SJCRH30 (cell line): ENCODE data around the gene POLE4. TPM values are rescaled to one million over a fixed set of nuclear protein-coding genes. Genes with fewer than 3 reads are reported as not detected.
A peak's percentile ranks its signal among the peaks of the same experiment; 100 is the strongest.

Source experiments
- DNase-seq, 2 experiments: peaks; one replicate each; pipeline ENCODE4 v3.0.0-alpha.2; 2015 to 2020
- H3K27ac ChIP-seq: fragments of 250-450 bp; sonication (Bioruptor Pico); 2 replicates; pipeline ENCODE4 v1.5.1; 2020; ENCODE audit warnings: mild to moderate bottlenecking, moderate library complexity
- H3K27me3 ChIP-seq: fragments of 250-450 bp; sonication (Bioruptor Pico); 2 replicates; pipeline ENCODE4 v1.5.1; 2020; ENCODE audit warnings: mild to moderate bottlenecking, moderate library complexity
- H3K36me3 ChIP-seq: fragments of 250-450 bp; sonication (Bioruptor Pico); 2 replicates; pipeline ENCODE4 v1.5.1; 2020; ENCODE audit warnings: mild to moderate bottlenecking, moderate library complexity
- H3K4me1 ChIP-seq: fragments of 250-450 bp; sonication (Bioruptor Pico); 2 replicates; pipeline ENCODE4 v1.5.1; 2020; ENCODE audit warnings: mild to moderate bottlenecking, moderate library complexity
- H3K4me3 ChIP-seq: fragments of 250-450 bp; sonication (Bioruptor Pico); 2 replicates; pipeline ENCODE4 v1.5.1; 2020; ENCODE audit warnings: mild to moderate bottlenecking, moderate library complexity
- H3K9me3 ChIP-seq: fragments of 250-450 bp; sonication (Bioruptor Pico); replicated peaks from 2 replicates; pipeline ENCODE4 v1.5.1; 2020; ENCODE audit warnings: mild to moderate bottlenecking, moderate library complexity
- total RNA-seq: library from RNA; depleted of rRNA; stranded (reverse); fragments of >200 nt; shearing (Covaris generic); gene quantifications from 2 replicates; pipeline ENCODE4 v1.2.3, GENCODE V29; 2014; rRNA removed

The POLE4 gene
- total RNA-seq = 67.0 and 74.5 TPM in 2 replicates

- H3K4me3 ChIP-seq = peak within 1 kb of the TSS; percentile 80
- DNase-seq = peak; percentile 90 to 92
- peak within 1 kb of the TSS; percentile 88 for H3K27ac ChIP-seq
- H3K4me1 ChIP-seq = no peaks in the 10 kb centered on the region
- peaks cover 11% of the 10 kb centered on the region for H3K36me3 ChIP-seq
- no peaks in the 10 kb centered on the region; the same call in 1 of the 2 replicates for H3K9me3 ChIP-seq
- no peaks in the 10 kb centered on the region for H3K27me3 ChIP-seq
These were observed at the start of gene POLE4 for GRCh38 chr2:74958274-74959105. Gene POLE4, plus strand, starts transcription at chr2:74958643. Its CDS starts 37 bp downstream, at chr2:74958680.

GRCh38 chr2:74908748-74909444 lies 49.5 kb upstream of the POLE4 start:
- Histone ChIP-seq H3K4me3 (no peak overlapping the region), H3K27me3 (no peaks in the 10 kb centered on the region), H3K4me1 (no peaks in the 10 kb centered on the region), H3K27ac (no peak overlapping the region), H3K36me3 (no peaks in the 10 kb centered on the region), H3K9me3 (no peaks in the 10 kb centered on the region)
- DNase-seq = no peak

- no peak for DNase-seq
These were observed 48.2 kb upstream of the POLE4 start for GRCh38 chr2:74910245-74910644.

GRCh38 chr2:74911061-74911460 lies 47.4 kb upstream of the POLE4 start:
- Histone ChIP-seq H3K27me3 (no peaks in the 10 kb centered on the region), H3K36me3 (no peaks in the 10 kb centered on the region), H3K9me3 (no peaks in the 10 kb centered on the region), H3K27ac (no peak overlapping the region), H3K4me1 (no peaks in the 10 kb centered on the region), H3K4me3 (no peak overlapping the region)
- no peak for DNase-seq

More at GRCh38 chr2:74910245-74910644, 48.2 kb upstream of the POLE4 start:
- Histone ChIP-seq H3K4me1 (no peaks in the 10 kb centered on the region), H3K4me3 (no peak overlapping the region), H3K36me3 (no peaks in the 10 kb centered on the region), H3K9me3 (no peaks in the 10 kb centered on the region), H3K27ac (no peak overlapping the region), H3K27me3 (no peaks in the 10 kb centered on the region)

- H3K36me3 ChIP-seq = no peaks in the 10 kb centered on the region
- DNase-seq = peak; percentile 21 to 28
These were observed 42.7 kb upstream of the POLE4 start for GRCh38 chr2:74915743-74916142.

GRCh38 chr2:74916394-74916793 lies 42.0 kb upstream of the POLE4 start:
- DNase-seq = no peak
- Histone ChIP-seq H3K27me3 (no peaks in the 10 kb centered on the region), H3K4me1 (0 out of 2 replicates have a peak, but pooled peaks cover 4% of the 10 kb centered on the region), H3K27ac (no peak overlapping the region), H3K36me3 (no peaks in the 10 kb centered on the region), H3K9me3 (no peaks in the 10 kb centered on the region), H3K4me3 (no peak overlapping the region)

More at GRCh38 chr2:74915743-74916142, 42.7 kb upstream of the POLE4 start:
- H3K27ac ChIP-seq = no peak overlapping the region
- 0 out of 2 replicates have a peak, but pooled peaks cover 4% of the 10 kb centered on the region for H3K4me1 ChIP-seq
- no peaks in the 10 kb centered on the region for H3K27me3 ChIP-seq
- H3K9me3 ChIP-seq = no peaks in the 10 kb centered on the region
- no peak overlapping the region for H3K4me3 ChIP-seq

GRCh38 chr2:74917702-74918619 lies 40.5 kb upstream of the POLE4 start:
- no peak for DNase-seq
- H3K27ac ChIP-seq = no peak overlapping the region
- 0 out of 2 replicates have a peak, but pooled peaks cover 4% of the 10 kb centered on the region for H3K4me1 ChIP-seq
- no peaks in the 10 kb centered on the region for H3K36me3 ChIP-seq
- no peaks in the 10 kb centered on the region for H3K9me3 ChIP-seq
- H3K27me3 ChIP-seq = no peaks in the 10 kb centered on the region
- no peak overlapping the region for H3K4me3 ChIP-seq

- Histone ChIP-seq H3K4me3 (no peak overlapping the region), H3K36me3 (no peaks in the 10 kb centered on the region), H3K27ac (no peak overlapping the region), H3K4me1 (0 out of 2 replicates have a peak, but pooled peaks cover 4% of the 10 kb centered on the region), H3K27me3 (no peaks in the 10 kb centered on the region), H3K9me3 (no peaks in the 10 kb centered on the region)
- DNase-seq = peak; percentile 47 to 76
These were observed 38.6 kb upstream of the POLE4 start for GRCh38 chr2:74919827-74920226.

GRCh38 chr2:74921236-74921736 lies 37.2 kb upstream of the POLE4 start:
- no peaks in the 10 kb centered on the region for H3K36me3 ChIP-seq
- no peak for DNase-seq
- H3K27me3 ChIP-seq = no peaks in the 10 kb centered on the region
- H3K4me1 ChIP-seq = 0 out of 2 replicates have a peak, but pooled peaks cover 4% of the 10 kb centered on the region
- H3K9me3 ChIP-seq = no peaks in the 10 kb centered on the region
- H3K27ac ChIP-seq = no peak overlapping the region
- no peak overlapping the region for H3K4me3 ChIP-seq

GRCh38 chr2:74922592-74923227 lies 35.7 kb upstream of the POLE4 start:
- Histone ChIP-seq H3K36me3 (no peaks in the 10 kb centered on the region), H3K4me3 (no peak overlapping the region), H3K27me3 (no peaks in the 10 kb centered on the region), H3K4me1 (0 out of 2 replicates have a peak, but pooled peaks cover 2% of the 10 kb centered on the region), H3K9me3 (no peaks in the 10 kb centered on the region), H3K27ac (no peak overlapping the region)
- no peak for DNase-seq

GRCh38 chr2:74924463-74925265 lies 33.8 kb upstream of the POLE4 start:
- no peak for DNase-seq
- no peaks in the 10 kb centered on the region for H3K9me3 ChIP-seq
- no peak overlapping the region for H3K27ac ChIP-seq
- H3K4me1 ChIP-seq = no peaks in the 10 kb centered on the region
- H3K4me3 ChIP-seq = no peak overlapping the region
- no peaks in the 10 kb centered on the region for H3K27me3 ChIP-seq
- no peaks in the 10 kb centered on the region for H3K36me3 ChIP-seq

GRCh38 chr2:74925361-74925786 lies 33.1 kb upstream of the POLE4 start:
- H3K27ac ChIP-seq = no peak overlapping the region
- H3K9me3 ChIP-seq = no peaks in the 10 kb centered on the region
- no peak for DNase-seq
- H3K27me3 ChIP-seq = no peaks in the 10 kb centered on the region
- no peaks in the 10 kb centered on the region for H3K36me3 ChIP-seq
- no peak overlapping the region for H3K4me3 ChIP-seq
- no peaks in the 10 kb centered on the region for H3K4me1 ChIP-seq

GRCh38 chr2:74927621-74928020 lies 30.8 kb upstream of the POLE4 start:
- Histone ChIP-seq H3K27ac (no peak overlapping the region), H3K4me1 (no peaks in the 10 kb centered on the region), H3K36me3 (no peaks in the 10 kb centered on the region), H3K9me3 (no peaks in the 10 kb centered on the region), H3K4me3 (no peak overlapping the region), H3K27me3 (no peaks in the 10 kb centered on the region)
- DNase-seq = no peak
